ENCODE data around the gene C11orf68.

DNA sequence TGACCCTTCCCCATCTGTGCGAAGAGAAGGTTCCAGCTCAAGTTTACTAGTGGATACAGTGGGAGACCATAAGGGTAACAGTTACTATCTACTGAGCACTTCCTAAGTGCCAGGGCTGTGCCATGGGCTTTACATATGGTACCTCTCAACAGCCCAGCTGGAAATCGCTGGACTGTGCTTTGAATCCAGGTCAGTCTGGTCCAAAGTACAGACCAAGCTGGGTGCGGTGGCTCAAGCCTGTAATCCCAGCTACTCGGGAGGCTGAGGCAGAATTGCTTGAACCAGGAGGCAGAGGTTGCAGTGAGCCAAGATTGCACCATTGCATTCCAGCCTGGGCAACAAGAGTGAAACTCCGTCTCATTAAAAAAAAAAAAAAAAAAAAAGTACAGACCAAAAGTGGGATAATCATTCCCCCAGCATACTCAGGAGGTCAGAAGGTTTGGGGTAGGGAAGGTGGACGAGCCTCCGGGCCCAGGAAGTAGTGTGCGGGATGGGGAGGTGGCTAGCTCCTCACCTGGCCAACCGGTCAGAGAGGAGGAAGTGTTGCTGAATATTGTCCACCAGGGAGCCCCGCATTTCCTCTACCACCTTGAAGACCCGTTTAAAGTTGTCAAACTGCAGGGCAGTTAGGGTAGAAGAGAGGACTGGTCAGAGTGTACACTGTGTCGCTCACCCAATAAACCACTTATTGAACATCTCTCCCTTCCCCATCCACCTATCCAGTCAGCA is 32.9 kb downstream of the C11orf68 start:
- TF ChIP-seq, protein P1, sequence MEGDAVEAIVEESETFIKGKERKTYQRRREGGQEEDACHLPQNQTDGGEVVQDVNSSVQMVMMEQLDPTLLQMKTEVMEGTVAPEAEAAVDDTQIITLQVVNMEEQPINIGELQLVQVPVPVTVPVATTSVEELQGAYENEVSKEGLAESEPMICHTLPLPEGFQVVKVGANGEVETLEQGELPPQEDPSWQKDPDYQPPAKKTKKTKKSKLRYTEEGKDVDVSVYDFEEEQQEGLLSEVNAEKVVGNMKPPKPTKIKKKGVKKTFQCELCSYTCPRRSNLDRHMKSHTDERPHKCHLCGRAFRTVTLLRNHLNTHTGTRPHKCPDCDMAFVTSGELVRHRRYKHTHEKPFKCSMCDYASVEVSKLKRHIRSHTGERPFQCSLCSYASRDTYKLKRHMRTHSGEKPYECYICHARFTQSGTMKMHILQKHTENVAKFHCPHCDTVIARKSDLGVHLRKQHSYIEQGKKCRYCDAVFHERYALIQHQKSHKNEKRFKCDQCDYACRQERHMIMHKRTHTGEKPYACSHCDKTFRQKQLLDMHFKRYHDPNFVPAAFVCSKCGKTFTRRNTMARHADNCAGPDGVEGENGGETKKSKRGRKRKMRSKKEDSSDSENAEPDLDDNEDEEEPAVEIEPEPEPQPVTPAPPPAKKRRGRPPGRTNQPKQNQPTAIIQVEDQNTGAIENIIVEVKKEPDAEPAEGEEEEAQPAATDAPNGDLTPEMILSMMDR (IDR thresholded peaks at IDR 0.05) = no peak
- TF ChIP-seq ZFX (IDR thresholded peaks at IDR 0.05; ENCODE audit: borderline replicate concordance) = no peak

Data from 22Rv1 (cell line).